NCI-H2107 treated with DMSO at 0.1 percent for 48 hours (cell line): ENCODE results near the gene TFAP2B.

Experiments used
- DNase-seq: peaks from one replicate; lab custom pipeline; 2025; ENCODE audit not compliant: unreplicated experiment; lab: John Stamatoyannopoulos, UW

Gene TFAP2B

DNA sequence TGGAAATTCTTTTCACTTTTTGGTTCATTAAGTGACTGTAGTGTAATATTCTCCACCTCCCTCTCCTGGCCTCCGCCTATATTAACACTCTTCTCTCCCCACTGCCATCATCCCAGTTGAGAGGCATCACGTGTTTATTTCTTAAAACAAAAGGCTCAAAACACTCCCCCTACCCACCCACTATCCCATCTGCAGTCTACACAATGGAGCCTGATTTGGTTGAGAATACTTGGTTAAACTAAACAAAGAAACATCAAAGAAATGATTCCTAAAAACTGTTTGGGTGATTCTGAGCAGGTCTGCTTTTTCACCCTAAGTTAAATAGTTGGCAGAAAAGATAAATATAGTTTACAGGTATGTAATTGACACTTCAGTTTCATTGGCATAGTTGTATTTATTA is 5.9 kb downstream of the TFAP2B start:
- no peak for DNase-seq

DNA sequence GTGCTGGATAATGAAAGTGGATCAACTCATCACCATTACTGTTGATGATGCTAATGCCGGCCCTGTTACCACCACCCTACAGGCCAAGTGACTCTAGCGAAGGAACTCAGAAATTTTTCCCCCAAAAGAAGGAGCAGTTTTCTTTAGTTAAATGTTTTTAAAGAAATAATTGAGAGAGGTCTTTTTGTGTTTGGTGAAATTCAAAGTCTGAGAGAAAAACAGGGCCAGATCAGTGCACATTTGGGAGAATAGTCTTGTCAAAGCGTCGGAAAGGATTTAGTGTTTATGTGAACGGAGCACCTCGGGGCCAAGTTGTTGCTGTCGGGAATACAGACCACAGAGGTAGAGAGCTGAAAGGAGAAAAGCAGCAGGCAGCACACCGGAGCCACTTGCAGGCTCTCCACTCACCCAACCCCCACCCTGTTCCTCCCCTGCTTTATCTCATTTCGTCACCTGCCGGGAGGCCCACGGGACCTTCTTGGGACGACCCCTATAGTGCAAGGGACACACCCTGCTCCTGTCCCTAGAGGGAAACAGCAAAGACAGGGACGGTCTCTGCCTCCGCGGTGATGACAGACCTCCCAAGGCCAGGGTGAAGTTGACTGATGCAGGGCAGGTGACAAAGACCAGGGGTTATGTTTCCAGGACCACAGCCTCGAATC is 6.8 kb downstream of the TFAP2B start:
- DNase-seq = no peak

DNA sequence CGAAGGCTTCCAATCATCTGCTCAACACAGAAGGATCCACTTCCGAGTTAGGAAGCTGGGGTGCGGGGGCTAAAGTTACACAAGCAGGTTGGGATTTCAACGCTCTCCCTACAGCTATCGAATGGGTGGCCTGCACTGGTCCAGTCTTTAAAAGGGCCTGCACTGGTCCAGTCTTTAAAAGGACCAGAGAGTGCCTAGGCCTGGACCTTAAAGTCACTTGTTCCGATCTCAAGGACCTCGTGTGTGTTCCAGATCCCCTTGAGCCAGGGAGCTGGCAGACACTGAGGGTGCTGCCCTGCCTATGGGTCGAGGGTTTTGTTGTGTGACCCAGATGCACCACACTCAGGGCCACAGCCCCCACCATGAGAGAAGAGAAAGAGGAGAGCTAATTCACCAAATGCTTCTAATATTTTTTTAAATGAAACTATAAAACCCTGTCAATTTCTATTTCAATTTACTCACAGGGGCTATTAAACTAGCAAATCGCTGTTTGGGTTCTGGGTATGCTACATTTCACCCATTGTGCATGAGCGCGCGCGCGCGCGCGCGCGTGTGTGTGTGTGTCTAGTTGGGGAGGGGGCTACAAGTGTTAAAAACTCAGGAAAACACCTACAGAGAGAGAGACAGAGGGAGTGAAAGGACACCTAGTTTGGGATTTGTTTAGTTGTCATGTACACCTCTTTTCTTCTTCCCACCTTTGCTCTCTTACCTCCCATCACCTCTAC is 7.5 kb downstream of the TFAP2B start:
- DNase-seq = no peak

DNA sequence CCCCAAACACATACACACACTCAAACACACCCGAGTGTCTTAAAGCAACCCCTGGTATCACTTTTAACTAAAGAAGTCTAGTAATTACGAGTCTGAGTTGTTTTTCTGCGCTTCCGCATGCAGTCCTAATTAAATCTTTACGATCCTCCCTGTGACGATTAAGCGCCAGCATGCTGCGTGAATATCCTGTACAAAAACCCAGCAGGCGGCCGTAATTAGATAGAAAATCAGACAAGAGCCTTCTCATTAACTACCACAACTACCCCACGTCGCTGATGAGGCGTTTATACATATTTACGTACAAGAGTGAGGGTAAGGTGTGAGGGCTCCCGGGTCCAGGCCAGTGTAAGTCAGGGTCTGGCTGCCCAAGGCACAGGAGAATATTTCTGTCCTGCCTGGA is 8.1 kb downstream of the TFAP2B start:
- DNase-seq = no peak

- DNase-seq = no peak
These were observed 10.4 kb downstream of the TFAP2B start for GRCh38 chr6:50829049-50829448.

DNA sequence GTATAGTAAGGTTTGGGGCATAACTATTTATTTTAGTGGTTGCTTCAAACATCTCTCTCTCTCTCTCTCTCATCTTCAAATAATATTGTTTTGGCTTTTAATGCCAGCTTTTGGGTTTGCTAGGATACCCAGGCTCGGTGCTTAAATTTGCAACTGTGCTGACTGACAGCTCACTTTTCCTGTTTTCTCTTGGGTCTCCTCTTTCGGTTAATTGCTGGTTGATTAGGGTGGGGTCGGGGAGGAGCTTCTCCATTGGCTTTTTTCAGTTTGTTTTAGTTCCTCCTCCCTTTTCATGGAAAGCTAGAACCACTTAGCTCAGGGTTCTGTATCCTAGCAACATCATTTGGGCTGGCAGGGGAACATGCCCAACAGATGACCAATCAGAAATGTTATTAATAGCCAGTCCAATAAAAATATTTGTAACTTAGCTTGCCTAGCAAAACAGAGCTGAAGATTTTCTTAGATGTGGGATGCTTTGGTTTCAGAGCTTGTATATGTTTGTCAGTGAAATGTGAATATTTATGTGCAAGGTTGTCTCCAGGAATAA is 11.3 kb downstream of the TFAP2B start:
- DNase-seq = no peak

GRCh38 chr6:50831186-50831585 is 12.5 kb downstream of the TFAP2B start:
- DNase-seq = no peak

DNA sequence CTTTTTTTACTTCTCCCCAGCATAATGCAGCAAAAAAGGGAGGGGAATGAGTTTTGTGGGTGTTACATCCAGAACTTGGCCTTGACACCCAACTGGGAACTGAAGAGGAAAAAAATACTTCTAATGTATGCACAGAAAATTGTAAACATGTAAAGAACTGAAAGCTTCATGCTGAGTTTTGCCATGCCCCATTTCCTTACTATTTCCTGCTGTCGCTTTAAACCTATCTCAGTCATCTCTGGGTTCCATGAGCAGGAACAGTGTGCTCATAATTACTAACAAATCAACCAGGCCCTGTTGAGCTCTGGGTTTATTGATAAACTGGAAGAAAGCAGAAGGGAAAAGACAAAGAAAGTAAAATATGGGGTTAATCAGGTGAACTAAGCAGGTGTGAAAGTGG is 14.2 kb downstream of the TFAP2B start:
- no peak for DNase-seq

- no peak for DNase-seq
These were observed 16.3 kb downstream of the TFAP2B start for GRCh38 chr6:50834929-50835410.

GRCh38 chr6:50836231-50836630 is 17.6 kb downstream of the TFAP2B start:
- no peak for DNase-seq

DNA sequence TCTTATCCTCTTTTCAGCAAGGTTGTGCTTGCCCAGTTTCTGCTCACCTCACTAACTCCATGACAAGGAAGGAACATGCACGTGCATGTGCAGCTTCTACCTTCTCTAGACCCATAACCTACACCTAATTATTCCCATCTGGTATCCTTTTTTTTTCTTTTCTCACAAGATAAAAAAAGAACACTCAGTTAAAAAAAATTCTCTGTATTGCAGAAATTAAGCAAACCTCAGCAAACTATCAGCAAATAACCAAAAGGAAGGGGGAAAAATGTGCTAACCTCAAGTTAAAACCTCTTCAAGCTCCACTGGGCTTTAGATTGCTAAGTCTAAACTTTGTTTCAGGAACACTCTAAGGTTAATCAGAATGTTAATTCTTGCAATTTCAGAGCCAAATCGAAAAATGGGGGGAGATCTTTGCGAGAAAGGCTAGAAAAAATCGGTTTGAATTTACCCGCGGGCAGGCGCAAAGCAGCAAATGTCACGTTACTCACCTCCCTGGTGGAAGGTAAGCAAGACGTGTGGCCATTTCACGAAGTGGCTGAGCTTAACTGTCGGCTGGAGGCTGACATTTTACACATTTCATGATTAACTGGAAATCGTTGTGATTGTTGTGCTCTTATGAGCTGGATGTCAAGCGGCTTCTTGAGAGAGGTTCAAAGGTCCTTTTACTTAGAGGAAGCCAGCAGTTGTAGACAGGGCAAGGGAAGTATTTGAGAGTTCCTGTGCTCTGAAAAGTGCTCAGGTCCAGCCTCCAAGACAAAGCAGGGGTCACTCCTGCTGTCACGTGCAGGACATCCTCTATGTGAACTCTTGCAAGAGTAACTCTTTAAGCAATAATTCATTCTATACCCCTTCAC is 19.1 kb downstream of the TFAP2B start:
- DNase-seq = no peak

- no peak for DNase-seq
These were observed 21.6 kb downstream of the TFAP2B start for GRCh38 chr6:50840112-50840810.

DNA sequence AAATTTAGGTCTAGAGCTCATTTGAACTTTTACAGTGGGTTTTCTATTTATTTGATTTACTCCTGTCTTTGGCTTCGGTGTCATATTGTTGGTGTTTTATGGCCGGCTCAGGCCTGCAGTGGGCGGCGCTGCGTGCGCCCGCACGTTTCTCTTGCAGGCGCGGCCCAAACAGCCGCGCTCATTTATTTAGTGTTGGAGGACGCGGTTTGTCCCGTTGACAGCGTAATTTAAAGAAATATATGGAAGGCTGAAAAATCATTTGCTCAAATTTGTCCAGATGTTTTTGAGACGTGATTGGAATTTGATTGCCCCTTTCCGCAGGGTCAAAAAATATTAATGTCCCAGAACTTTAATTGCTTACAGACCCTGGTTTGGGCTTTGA is 22.1 kb downstream of the TFAP2B start:
- DNase-seq = no peak

DNA sequence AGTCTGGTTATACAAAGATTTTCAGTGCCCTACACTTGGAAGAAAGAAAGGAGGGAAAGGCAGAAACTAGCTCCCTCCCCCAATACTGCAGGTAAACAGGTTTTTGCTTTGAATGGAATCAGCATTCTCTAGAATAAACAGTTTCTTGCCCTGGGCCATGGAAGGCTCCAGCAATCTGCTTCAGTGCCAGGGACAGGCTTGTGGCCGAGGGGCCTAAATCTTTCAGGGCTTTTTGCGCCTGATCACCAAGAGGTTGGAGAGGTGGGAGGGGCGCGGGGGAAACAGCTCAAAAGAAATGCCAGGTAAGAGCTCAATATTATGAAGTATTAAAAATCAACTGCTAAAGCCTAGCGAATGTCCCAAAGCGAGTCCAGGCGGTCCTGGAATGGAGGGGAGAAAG is 23.8 kb downstream of the TFAP2B start:
- DNase-seq = no peak

DNA sequence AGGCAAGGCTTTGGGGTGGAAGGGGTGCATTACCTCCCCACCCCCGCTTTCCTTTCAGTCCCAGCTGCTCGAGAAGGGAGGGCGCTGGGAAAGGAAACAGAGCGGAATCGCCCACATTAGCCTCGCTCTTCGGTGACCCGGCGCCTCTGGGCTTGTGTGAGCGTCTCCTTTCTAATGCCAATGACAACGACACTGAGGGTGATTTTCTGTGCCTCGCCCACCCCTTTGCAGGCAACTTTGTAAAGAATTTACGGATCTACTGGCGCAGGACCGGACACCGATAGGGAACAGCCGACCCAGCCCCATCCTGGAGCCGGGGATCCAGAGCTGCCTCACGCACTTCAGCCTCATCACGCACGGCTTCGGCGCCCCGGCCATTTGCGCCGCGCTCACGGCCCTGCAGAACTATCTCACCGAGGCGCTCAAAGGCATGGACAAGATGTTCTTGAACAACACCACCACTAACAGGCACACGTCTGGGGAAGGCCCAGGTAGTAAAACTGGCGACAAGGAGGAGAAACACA is 24.3 kb downstream of the TFAP2B start:
- no peak for DNase-seq

- no peak for DNase-seq
These were observed 25.2 kb downstream of the TFAP2B start for GRCh38 chr6:50843842-50844241.

- no peak for DNase-seq
These were observed 26.9 kb downstream of the TFAP2B start for GRCh38 chr6:50845499-50846143.

DNA sequence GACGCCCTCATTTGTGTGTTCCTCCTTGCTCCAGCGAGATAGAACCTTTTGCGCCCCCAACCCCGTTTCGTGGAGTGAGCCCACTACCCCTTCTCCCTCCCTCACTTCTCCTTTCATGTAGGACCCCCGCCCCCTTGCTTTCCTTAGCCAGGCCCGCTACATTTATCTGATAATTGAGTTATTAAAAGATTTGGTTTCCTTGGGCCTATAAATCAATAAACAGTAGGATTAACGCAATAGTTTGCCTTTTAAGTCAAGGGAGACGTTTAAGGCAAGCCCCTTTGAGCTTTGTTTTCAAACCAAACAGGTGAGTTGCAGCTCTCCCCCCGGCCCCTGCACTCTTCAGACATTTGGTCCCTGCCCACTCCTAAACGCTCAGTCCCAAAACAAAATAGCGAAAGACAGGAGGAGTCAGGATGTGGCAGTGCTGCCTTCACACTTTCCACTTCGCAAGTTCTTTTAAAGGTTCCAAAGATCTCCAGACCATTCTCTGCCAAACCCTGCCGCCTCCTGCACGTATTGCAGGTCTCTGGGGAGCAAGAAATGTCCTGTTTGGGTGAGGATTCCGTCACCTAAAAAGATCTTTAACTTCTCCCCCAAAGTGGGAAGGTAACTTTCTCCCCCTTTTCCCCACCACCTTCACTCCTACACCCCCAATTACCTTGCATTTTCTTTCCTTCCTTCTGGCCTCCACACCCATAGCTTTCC is 27.6 kb downstream of the TFAP2B start:
- DNase-seq = no peak

DNA sequence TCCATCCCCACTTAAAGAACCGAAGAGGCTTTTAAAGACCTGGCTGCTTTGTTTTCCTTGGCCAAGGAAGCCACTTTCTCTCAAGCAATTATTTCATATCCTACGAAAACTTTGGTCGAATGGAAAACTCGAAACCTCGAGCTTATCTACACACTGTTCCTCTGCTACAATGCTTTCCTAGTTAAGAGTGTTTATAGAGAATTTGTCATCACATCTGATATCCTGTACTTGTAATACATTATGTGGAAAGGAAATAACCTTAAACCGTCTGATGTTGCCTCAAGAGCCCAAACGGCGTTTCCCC is 28.1 kb downstream of the TFAP2B start:
- DNase-seq = no peak
